Keratinocyte (primary cell): ENCODE data around the gene NUMB. TPM values are rescaled to one million over a fixed set of nuclear protein-coding genes. Genes with fewer than 3 reads are reported as not detected.

Experiments
- DNase-seq: peaks from one replicate; pipeline ENCODE4 v3.0.0-alpha.2; 2011; ENCODE audit warnings: low read depth, missing footprints, low spot score
- FAIRE-seq: peaks from 2 replicates; lab custom pipeline; 2011; peaks lifted over from hg19 to GRCh38; lab: Jason Lieb, UNC
- H2AFZ ChIP-seq: 2 replicates; pipeline ENCODE4 v1.6.0; 2012; ENCODE audit warnings: low read length, control low read depth, inconsistent platforms; ENCODE audit not compliant: control insufficient read depth
- H3K27ac ChIP-seq: 2 replicates; pipeline ENCODE4 v1.5.1; 2011; ENCODE audit warnings: low read length; ENCODE audit not compliant: control insufficient read depth, insufficient read depth
- H3K27me3 ChIP-seq: 3 replicates; pipeline ENCODE4 v1.6.0; 2011; ENCODE audit warnings: low read length; ENCODE audit not compliant: control insufficient read depth, insufficient read depth; ENCODE audit errors: extremely low read depth
- H3K36me3 ChIP-seq, 2 experiments: 2 replicates in 1 of 2; 3 replicates in 1 of 2; pipeline ENCODE4 v1.5.1; 2011; ENCODE audit warnings: low read length in 2 of 2, mild to moderate bottlenecking in 1 of 2; ENCODE audit not compliant: control insufficient read depth in 2 of 2, insufficient read depth in 2 of 2; ENCODE audit errors: extremely low read depth in 1 of 2
- H3K4me1 ChIP-seq: 3 replicates; pipeline ENCODE4 v1.5.1; 2011; ENCODE audit warnings: low read length; ENCODE audit not compliant: control insufficient read depth, insufficient read depth; ENCODE audit errors: extremely low read depth
- H3K4me2 ChIP-seq: 3 replicates; pipeline ENCODE4 v1.6.0; 2011; ENCODE audit warnings: low read depth, low read length; ENCODE audit not compliant: control insufficient read depth, insufficient read depth; ENCODE audit errors: extremely low read depth
- H3K4me3 ChIP-seq, 3 experiments: fragments of 200-600 bp in 1 of 3; sonication (generic) in 1 of 3; 2 replicates in 2 of 3; 3 replicates in 1 of 3; pipeline ENCODE4 v1.5.1; 2011 to 2016; ENCODE audit warnings: low read length in 3 of 3, mild to moderate bottlenecking in 3 of 3, control low read depth in 2 of 3, inconsistent platforms in 1 of 3, low read depth in 1 of 3, mixed read lengths in 1 of 3, mixed run types in 1 of 3, moderate library complexity in 1 of 3; ENCODE audit not compliant: control insufficient read depth in 2 of 3, insufficient read depth in 2 of 3; ENCODE audit errors: extremely low read depth in 1 of 3
- H3K79me2 ChIP-seq: 2 replicates; pipeline ENCODE4 v1.6.0; 2012; ENCODE audit warnings: low read length; ENCODE audit not compliant: control insufficient read depth, insufficient read depth
- H3K9ac ChIP-seq: 3 replicates; pipeline ENCODE4 v1.6.0; 2011; ENCODE audit warnings: low read length; ENCODE audit not compliant: control insufficient read depth, insufficient read depth; ENCODE audit errors: extremely low read depth
- H3K9me1 ChIP-seq: 3 replicates; pipeline ENCODE4 v1.6.0; 2011; ENCODE audit warnings: low read length; ENCODE audit not compliant: control insufficient read depth, insufficient read depth; ENCODE audit errors: extremely low read depth
- H3K9me3 ChIP-seq: 2 replicates; pipeline ENCODE4 v1.5.1; 2012; ENCODE audit warnings: low read depth, low read length; ENCODE audit not compliant: control insufficient read depth
- H4K20me1 ChIP-seq: 3 replicates; pipeline ENCODE4 v1.6.0; 2011; ENCODE audit warnings: low read length; ENCODE audit not compliant: control insufficient read depth, insufficient read depth; ENCODE audit errors: extremely low read depth
- CTCF ChIP-seq, 3 experiments: IDR thresholded peaks in 1 of 3; conservative IDR thresholded peaks in 1 of 3; optimal IDR thresholded peaks in 1 of 3; 2 replicates in 2 of 3; 3 replicates in 1 of 3; pipeline versions ENCODE3 to v1.5.1; 2011; ENCODE audit warnings: low read length in 3 of 3, mild to moderate bottlenecking in 3 of 3, moderate library complexity in 2 of 3, control low read depth in 1 of 3, inconsistent platforms in 1 of 3; ENCODE audit not compliant: insufficient read depth in 2 of 3; ENCODE audit errors: extremely low read depth in 1 of 3
- EZH2 ChIP-seq: IDR thresholded peaks from one replicate; pipeline ENCODE4 v1.6.1; 2012; ENCODE audit warnings: inconsistent platforms, mild to moderate bottlenecking, low read length, moderate library complexity
- dilution Hi-C: fragments of 300-500 bp; cut with MboI; formaldehyde crosslinking; loops from one replicate; pipeline ENCODE4 v1.7.0; 2020; ENCODE audit warnings: low sequenced_read_pairs; ENCODE audit not compliant: extremely low pct_ligation_motif_present
- polyA plus RNA-seq, 5 experiments: library from polyadenylated mRNA; depleted of rRNA in 3 of 5; stranded (reverse) in 3 of 5; stranded (forward) in 1 of 5; unstranded in 1 of 5; fragments of >200 nt; gene quantifications; 1 replicate in 1 of 5; 2 replicates in 3 of 5; 3 replicates in 1 of 5; pipeline versions ENCODE4 v1.2.1 to v1.2.3, GENCODE V29; 2011 to 2012; ENCODE audit warnings: missing spikeins in 2 of 5, low read depth in 1 of 5, low replicate concordance in 1 of 5

The NUMB gene
- polyA plus RNA-seq, 1 donor (not counting 4 experiments of a cell fraction or from before 2014, with no cell fraction given) = 110 TPM

DNA sequence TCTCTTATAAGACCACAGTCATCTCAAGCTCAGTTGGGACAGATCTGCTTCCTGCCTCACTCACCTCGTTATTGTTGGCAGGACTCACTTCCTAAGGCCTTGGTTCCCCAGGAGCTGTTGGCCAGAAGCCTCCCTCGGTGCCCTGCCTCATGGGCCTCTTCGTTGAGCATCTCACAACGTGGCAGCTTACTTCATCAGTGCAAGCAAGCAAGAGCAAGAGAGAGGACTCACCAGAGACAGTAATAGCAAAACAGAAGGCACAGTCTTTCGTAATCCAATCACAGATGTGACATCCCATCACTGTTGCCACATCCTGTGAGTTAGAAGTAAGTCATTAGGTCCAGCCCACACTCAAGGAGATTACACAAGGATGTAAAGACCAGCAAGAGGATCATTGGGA lies 5.1 kb upstream of the NUMB start:
- Histone ChIP-seq H3K27me3 (no peaks in the 10 kb centered on the region), H3K4me3 (no peak overlapping the region), H3K9ac (no peak overlapping the region), H3K4me2 (peak overlapping the region; percentile 29), H3K79me2 (no peaks in the 10 kb centered on the region), H3K36me3 (no peaks in the 10 kb centered on the region), H3K27ac (peak overlapping the region; percentile 51), H4K20me1 (no peaks in the 10 kb centered on the region), H3K9me1 (no peaks in the 10 kb centered on the region), H2AFZ (peak overlapping the region; percentile 35), H3K4me1 (peaks cover 42% of the 10 kb centered on the region), H3K9me3 (no peaks in the 10 kb centered on the region)
- FAIRE-seq (peak; percentile 90), DNase-seq (peak; percentile 80)
- TF ChIP-seq CTCF (optimal IDR thresholded peaks at IDR 0.05 in 1 of 3, IDR thresholded peaks at IDR 0.05 in 1 of 3, conservative IDR thresholded peaks at IDR 0.05 in 1 of 3; ENCODE audit: extremely low read depth in 1 of 3, insufficient read depth in 2 of 3, low read length in 3 of 3) (no peak), EZH2 (no peak)
- dilution Hi-C loops = no loop called here

DNA sequence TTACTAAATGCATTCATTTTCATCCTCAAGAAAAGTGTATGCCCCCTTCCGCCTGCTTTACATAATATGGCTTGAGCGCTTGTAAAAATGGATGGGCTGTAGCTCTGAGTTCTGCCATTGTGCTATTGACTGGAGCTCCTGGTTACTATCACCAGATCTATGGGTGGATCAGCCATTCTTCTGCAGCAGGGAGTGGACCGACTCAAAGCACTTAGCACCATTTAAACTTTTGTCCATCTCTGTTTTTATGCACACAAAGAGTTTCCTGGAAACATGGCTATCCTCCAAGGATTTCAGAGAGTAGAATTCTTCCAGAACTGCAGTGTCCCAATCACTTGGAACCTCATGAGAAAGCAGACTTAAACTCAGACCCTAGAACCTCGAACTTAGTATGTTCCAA lies 4.5 kb upstream of the NUMB start:
- Histone ChIP-seq H2AFZ (no peak overlapping the region), H3K4me2 (peak overlapping the region; percentile 61), H3K9ac (no peak overlapping the region), H3K79me2 (peaks cover 3% of the 10 kb centered on the region), H3K36me3 (no peaks in the 10 kb centered on the region), H3K4me3 (no peak overlapping the region), H4K20me1 (no peaks in the 10 kb centered on the region), H3K27me3 (no peaks in the 10 kb centered on the region), H3K9me3 (no peaks in the 10 kb centered on the region), H3K4me1 (peaks cover 42% of the 10 kb centered on the region), H3K27ac (no peak overlapping the region), H3K9me1 (no peaks in the 10 kb centered on the region)
- DNase-seq (no peak), FAIRE-seq (no peak)
- dilution Hi-C loops = no loop called here
- TF ChIP-seq EZH2 (no peak), CTCF (optimal IDR thresholded peaks at IDR 0.05 in 1 of 3, IDR thresholded peaks at IDR 0.05 in 1 of 3, conservative IDR thresholded peaks at IDR 0.05 in 1 of 3; ENCODE audit: extremely low read depth in 1 of 3, insufficient read depth in 2 of 3, low read length in 3 of 3) (no peak)
